CD4-positive, alpha-beta T cell (primary cell): ENCODE measurements around the gene SOD2. TPM values are rescaled to one million over a fixed set of nuclear protein-coding genes. Genes with fewer than 3 reads are reported as not detected.

Experiments used
- ATAC-seq: fragments of 200-7000 bp; cut with Tn5 transposase; one replicate; pipeline ENCODE4 v1.10.0; 2022; ENCODE audit warnings: mild to moderate bottlenecking; ENCODE audit not compliant: poor library complexity
- CTCF ChIA-PET: fragments of 350-600 bp; sonication (Branson Sonifier 250); formaldehyde crosslinking; loops from one replicate; lab custom pipeline; 2021; ENCODE audit warnings: antibody characterized with exemption, inconsistent platforms; lab: Charles Lee
- POLR2A ChIA-PET: fragments of 350-600 bp; sonication (Branson Sonifier 250); formaldehyde crosslinking; loops from one replicate; lab custom pipeline; 2021; ENCODE audit warnings: antibody characterized with exemption, inconsistent platforms; lab: Charles Lee
- DNase-seq, 14 experiments: peaks; one replicate each; pipeline ENCODE4 v3.0.0-alpha.2; 2013 to 2020; ENCODE audit warnings: mixed read lengths in 2 of 14
- H3K27ac ChIP-seq, 2 donors: one replicate each; pipeline versions ENCODE4 v1.5.1 to v1.7.0; 2013; ENCODE audit warnings: low read length in 2 of 2, low read depth in 1 of 2, mild to moderate bottlenecking in 1 of 2
- H3K27me3 ChIP-seq, 2 experiments: 1 replicate in 1 of 2; 2 replicates in 1 of 2; pipeline versions ENCODE4 v1.6.1 to v1.7.0; 2013; ENCODE audit warnings: low read length in 2 of 2, control low read depth in 1 of 2, mild to moderate bottlenecking in 1 of 2, moderate library complexity in 1 of 2; ENCODE audit not compliant: insufficient read depth in 2 of 2, control insufficient read depth in 1 of 2
- H3K36me3 ChIP-seq: one replicate; pipeline ENCODE4 v1.6.1; 2013; ENCODE audit warnings: low read length, control low read depth; ENCODE audit not compliant: insufficient read depth
- H3K4me1 ChIP-seq: one replicate; pipeline ENCODE4 v1.6.1; 2013; ENCODE audit warnings: low read length, control low read depth; ENCODE audit not compliant: insufficient read depth
- H3K4me3 ChIP-seq: one replicate; pipeline ENCODE4 v1.5.1; 2013; ENCODE audit warnings: mild to moderate bottlenecking, low read length, moderate library complexity
- H3K9me3 ChIP-seq, 2 experiments: 1 replicate in 1 of 2; 2 replicates in 1 of 2; pipeline versions ENCODE4 v1.6.1 to v1.7.0; 2013; ENCODE audit warnings: low read length in 2 of 2, mild to moderate bottlenecking in 2 of 2, control low read depth in 1 of 2, moderate library complexity in 1 of 2; ENCODE audit not compliant: control insufficient read depth in 1 of 2, insufficient read depth in 1 of 2
- H3K27ac Mint-ChIP-seq: one replicate; pipeline ENCODE4 v1.8.0; 2020; ENCODE audit warnings: mixed read lengths
- H3K27me3 Mint-ChIP-seq: one replicate; pipeline ENCODE4 v1.8.0; 2021; ENCODE audit warnings: mixed read lengths
- H3K36me3 Mint-ChIP-seq: one replicate; pipeline ENCODE4 v1.8.0; 2021; ENCODE audit warnings: low read depth, mixed read lengths
- H3K4me1 Mint-ChIP-seq: one replicate; pipeline ENCODE4 v1.8.0; 2021; ENCODE audit warnings: low read depth, mixed read lengths
- H3K4me3 Mint-ChIP-seq: one replicate; pipeline ENCODE4 v1.8.0; 2020; ENCODE audit warnings: mild to moderate bottlenecking, mixed read lengths
- H3K9me3 Mint-ChIP-seq: one replicate; pipeline ENCODE4 v1.8.0; 2020; ENCODE audit warnings: mixed read lengths
- CTCF ChIP-seq: fragments of 200-600 bp; IDR thresholded peaks from one replicate; pipeline ENCODE4 v1.8.0; 2022; ENCODE audit warnings: antibody characterized with exemption, mild to moderate bottlenecking
- intact Hi-C, 2 experiments: fragments of 100-400 bp; cut with DNase I in 1 of 2; cut with micrococcal nuclease in 1 of 2; formaldehyde crosslinking; loops; one replicate each; pipeline versions ENCODE4 v1.15.1 to v1.9.0; 2023 to 2025; cut with DNase I, micrococcal nuclease
- total RNA-seq, 174 experiments: library from RNA in 2 of 174; stranded (reverse) in 2 of 174; gene quantifications; one replicate each; pipeline ENCODE4 v1.2.3 and lab custom pipeline; 2021 to 2026

The SOD2 gene
- total RNA-seq, 2 experiments from 2014 or later: 182 to 195 TPM

- H3K27me3 ChIP-seq: no peaks in the 10 kb centered on the region
- ATAC-seq: no peak
- Mint-ChIP-seq H3K9me3 (no peaks in the 10 kb centered on the region), H3K27ac (no peak overlapping the region), H3K36me3 (no peaks in the 10 kb centered on the region), H3K27me3 (no peaks in the 10 kb centered on the region), H3K4me3 (no peak overlapping the region), H3K4me1 (no peaks in the 10 kb centered on the region)
- no peak for DNase-seq
- TF ChIP-seq CTCF: no peak
- H3K4me1 ChIP-seq: no peaks in the 10 kb centered on the region
- H3K9me3 ChIP-seq: no peaks in the 10 kb centered on the region
- H3K4me3 ChIP-seq: no peak overlapping the region
- no peak overlapping the region for H3K27ac ChIP-seq
- ChIA-PET POLR2A (no interaction called here), CTCF (no interaction called here)
- H3K36me3 ChIP-seq: no peaks in the 10 kb centered on the region
- intact Hi-C loops: no loop called here
Measured at GRCh38 chr6:159649441-159649840, 43.6 kb downstream of the SOD2 start.

- no peak overlapping the region for H3K4me3 ChIP-seq
- intact Hi-C loops: no loop called here
- H3K4me1 ChIP-seq: no peaks in the 10 kb centered on the region
- no peak overlapping the region for H3K27ac Mint-ChIP-seq
- no peak for DNase-seq
- no peaks in the 10 kb centered on the region for H3K4me1 Mint-ChIP-seq
- no peaks in the 10 kb centered on the region for H3K27me3 Mint-ChIP-seq
- CTCF ChIA-PET: interaction anchor here (0.7 to 1.7 kb wide), 2 partner anchors 11 to 14 kb away, joined by 3 read pairs; no protein-coding TSS in a partner anchor
- peaks cover 3% of the 10 kb centered on the region for H3K36me3 Mint-ChIP-seq
- no peak overlapping the region for H3K4me3 Mint-ChIP-seq
- H3K9me3 Mint-ChIP-seq: peaks cover under 1% of the 10 kb centered on the region
- H3K9me3 ChIP-seq: peaks cover 0 to under 1% of the 10 kb centered on the region in 2 experiments
- no peak overlapping the region for H3K27ac ChIP-seq
- H3K27me3 ChIP-seq: no peaks in the 10 kb centered on the region
- no peak for TF ChIP-seq CTCF
- H3K36me3 ChIP-seq: no peaks in the 10 kb centered on the region
- POLR2A ChIA-PET: no interaction called here
- no peak for ATAC-seq
Measured at GRCh38 chr6:159646733-159647132, 46.3 kb downstream of the SOD2 start.

GRCh38 chr6:159646116-159646515, 46.9 kb downstream of the SOD2 start:
- no peak for TF ChIP-seq CTCF
- H3K4me1 ChIP-seq: no peaks in the 10 kb centered on the region
- DNase-seq (no peak), ATAC-seq (no peak)
- Mint-ChIP-seq H3K27ac (no peak overlapping the region), H3K27me3 (no peaks in the 10 kb centered on the region), H3K36me3 (peaks cover 9% of the 10 kb centered on the region), H3K4me1 (no peaks in the 10 kb centered on the region), H3K4me3 (no peak overlapping the region), H3K9me3 (peaks cover 3% of the 10 kb centered on the region)
- H3K36me3 ChIP-seq: no peaks in the 10 kb centered on the region
- ChIA-PET CTCF (interaction anchor here (0.7 to 1.7 kb wide), 2 partner anchors 11 to 14 kb away, joined by 3 read pairs; no protein-coding TSS in a partner anchor), POLR2A (no interaction called here)
- no peak overlapping the region for H3K27ac ChIP-seq
- peaks cover 0 to 5% of the 10 kb centered on the region in 2 experiments for H3K9me3 ChIP-seq
- no peak overlapping the region for H3K4me3 ChIP-seq
- intact Hi-C loops: no loop called here
- no peaks in the 10 kb centered on the region for H3K27me3 ChIP-seq
